GM21576 (cell line): ENCODE results near the gene MIOX.

ENCODE experiments used
- ATAC-seq: cut with Tn5 transposase; IDR thresholded peaks from one replicate; pipeline ENCODE4 v1.9.1; 2021; ENCODE audit warnings: mild to moderate bottlenecking, moderate library complexity; ENCODE audit not compliant: unreplicated experiment

MIOX gene

GRCh38 chr22:50486561-50487289 lies at the start of gene MIOX:
Gene MIOX (plus strand): TSS chr22:50486859. CDS start chr22:50486898, 39 bp downstream.
- no peak for ATAC-seq

DNA sequence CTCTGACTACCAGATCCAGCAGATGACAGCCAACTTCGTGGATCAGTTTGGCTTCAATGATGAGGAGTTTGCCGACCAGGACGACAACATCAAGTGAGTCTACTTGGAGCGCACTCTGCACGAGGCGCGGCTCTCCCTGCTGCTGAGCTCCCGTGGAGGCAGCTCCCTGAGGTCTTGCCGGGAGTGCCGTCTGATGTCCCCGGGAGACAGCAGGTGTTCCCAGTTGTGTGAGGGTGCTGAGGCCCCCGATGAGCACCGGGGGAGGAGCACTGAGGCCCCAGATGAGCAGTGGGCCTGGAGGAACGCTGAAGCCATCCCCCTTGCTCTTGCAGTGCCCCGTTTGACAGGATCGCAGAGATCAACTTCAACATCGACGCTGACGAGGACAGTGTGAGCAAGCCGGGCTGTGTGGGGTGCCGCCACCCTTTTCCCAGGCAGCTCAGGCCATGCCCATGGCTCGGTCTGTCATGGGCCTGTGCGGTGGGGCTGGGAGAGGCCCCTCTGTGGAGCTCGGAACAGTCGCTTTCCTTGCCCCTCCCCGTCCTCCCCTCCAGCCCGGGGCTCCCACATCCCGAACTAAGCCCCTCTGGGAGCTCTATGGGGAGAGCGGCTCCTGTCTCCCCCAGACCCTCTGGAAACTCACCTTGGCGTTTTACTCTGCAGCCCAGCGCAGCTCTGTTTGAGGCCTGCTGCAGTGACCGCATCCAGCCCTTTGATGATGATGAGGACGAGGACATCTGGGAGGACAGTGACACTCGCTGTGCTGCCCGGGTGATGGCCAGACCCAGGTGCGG lies 49.0 kb upstream of the MIOX start:
- no peak for ATAC-seq

DNA sequence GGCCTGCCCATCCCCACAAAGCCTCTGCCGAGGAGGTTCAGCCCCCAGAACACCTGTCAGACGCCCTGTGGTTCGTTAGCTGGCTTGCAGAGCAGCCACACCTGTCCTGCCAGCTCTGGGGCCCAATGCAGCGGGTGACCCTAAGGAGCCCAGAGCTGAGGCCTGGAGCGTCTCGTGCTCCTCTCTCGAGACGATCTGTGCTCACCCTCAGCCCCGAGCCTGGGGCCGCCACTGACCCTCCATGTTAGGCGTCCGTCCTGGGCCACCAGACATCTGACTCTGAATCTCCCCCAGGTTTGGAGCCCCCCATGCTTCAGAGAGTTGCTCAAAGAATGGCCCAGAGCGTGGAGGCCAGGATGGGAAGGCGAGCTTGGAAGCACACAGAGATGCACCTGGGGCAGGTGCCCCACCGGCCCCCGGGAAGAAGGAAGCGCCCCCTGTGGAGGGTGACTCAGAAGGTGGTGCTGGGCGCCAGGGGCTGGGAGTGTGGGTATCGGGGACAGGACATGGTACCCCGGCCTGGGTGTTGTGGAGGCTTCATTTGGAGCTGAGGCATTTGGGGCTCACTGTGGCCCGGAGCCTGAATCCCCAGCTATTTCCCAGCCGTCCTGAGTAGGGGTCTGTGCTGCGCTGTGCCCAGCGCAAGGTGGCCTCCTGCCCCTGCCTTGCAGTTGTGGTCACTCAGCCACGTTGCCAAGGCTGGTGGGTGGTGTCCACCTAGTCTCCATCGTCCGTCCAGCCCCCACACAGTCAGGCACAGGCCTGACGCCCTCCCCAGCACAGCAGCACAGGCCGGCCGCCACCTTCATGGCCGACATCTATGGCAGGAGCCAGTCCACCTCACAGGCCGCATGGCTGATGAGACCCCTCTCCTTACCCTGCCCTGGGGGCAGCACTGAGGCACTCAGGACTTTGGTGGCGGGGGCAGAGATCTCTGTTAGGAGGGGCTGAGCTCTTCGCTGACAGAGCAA lies 48.1 kb upstream of the MIOX start:
- ATAC-seq = no peak

- ATAC-seq = no peak
These were observed 47.3 kb upstream of the MIOX start for GRCh38 chr22:50439314-50439870.

DNA sequence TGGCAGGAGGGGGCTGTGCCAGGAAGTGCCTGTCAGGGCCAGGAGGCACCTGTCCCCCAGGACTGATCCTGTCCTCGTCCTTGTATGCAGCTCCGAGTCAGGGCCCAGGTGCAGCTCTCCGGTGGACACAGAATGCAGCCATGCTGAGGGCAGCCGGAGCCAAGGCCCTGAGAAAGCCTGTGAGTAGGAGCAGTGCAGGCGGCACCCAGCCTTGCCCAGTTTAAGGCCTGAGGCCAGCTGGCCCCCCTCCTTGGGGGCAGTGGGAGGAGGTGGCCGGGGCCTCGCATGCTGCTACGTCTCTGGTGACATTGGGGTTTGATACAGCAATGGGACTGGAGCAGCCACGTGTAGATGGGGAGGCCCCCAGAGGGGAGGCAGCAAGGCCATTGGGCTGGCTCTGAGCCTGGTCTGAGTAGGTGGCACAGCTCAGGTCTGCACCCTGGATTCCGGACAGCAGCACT lies 46.8 kb upstream of the MIOX start:
- no peak for ATAC-seq

DNA sequence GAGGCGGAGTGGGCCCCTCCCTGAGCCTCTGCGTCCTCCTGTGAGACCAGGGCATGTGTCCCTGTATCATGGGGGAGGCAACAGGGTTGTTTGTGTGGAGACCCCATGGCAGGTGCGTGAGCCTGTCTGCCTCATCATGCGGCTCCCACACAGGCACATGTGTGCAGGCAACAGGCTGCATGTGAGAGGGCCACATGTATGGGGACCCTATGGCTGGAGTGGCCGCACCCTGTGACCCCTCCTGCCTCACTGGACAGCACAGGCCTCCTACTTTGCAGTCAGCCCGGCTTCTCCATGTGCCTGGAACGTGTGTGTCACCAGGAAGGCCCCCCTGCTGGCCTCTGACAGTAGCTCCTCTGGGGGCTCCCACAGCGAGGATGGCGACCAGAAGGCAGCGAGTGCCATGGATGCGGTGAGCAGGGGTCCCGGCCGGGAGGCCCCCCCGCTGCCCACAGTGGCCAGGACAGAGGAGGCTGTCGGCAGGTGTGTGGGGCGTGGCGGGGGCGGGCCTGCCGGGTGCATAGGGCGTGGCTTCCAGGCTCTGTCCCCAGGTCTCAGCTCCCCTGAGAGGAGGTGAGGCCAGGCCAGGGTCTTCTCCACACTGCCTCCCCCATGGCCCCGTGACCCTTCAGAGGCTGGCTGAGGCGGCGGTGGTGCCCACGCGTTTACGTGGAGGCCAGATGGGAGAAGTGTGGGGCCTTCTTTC lies 46.0 kb upstream of the MIOX start:
- no peak for ATAC-seq

GRCh38 chr22:50441428-50441993 lies 45.1 kb upstream of the MIOX start:
- ATAC-seq = no peak

DNA sequence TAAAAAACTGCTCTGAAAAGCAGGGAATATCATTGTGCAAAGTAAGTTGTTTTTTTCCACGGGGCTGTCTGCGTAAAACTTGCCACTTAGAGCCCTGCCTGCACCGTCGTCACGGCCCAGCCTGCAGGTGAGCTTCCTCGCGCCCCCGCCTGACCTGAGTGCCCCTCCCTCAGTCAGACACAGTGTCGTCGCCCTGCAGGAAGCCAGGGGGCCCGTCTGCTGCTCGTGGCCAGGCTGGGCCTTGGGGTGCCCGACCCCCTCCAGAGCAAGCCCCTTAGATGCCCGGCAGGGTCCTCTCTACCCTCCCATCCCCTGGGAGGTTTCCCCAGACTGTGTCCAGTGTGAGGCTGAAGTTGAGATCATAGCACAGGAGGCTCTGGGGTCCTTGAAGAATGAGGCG lies 43.5 kb upstream of the MIOX start:
- ATAC-seq = no peak

DNA sequence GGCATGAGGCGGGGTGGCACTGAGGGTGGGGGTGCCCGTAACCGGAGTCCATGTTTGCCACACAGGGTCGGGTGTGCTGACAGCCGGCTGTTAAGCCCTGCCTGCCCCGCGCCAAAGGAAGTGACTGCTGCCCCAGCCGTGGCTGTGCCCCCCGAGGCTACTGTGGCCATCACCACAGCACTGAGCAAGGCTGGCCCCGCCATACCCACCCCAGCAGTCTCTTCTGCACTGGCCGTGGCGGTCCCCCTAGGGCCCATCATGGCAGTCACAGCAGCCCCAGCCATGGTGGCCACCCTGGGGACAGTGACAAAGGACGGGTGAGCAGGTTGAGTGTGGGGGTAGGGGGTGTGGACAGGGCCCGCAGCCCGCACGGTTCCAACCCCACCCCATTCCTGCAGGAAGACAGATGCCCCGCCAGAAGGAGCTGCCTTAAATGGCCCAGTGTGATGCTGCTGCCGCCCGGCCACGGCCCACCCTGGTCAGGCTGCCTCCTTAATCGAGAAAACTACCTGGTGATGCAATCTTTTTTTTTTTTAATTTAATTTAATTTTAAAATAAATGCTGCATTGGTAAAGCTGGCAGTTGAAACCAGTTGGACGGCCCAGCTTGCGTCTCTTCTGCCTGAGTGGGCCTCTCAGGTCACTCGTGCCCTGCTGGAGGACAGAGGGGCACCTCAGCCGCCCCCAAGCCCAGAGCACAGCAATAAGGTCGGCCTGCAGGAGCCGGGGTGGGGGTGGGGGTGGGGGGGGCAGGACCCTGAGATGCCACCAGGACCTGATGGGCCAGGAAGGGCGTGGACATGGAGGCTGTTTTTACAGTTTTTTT lies 42.6 kb upstream of the MIOX start:
- ATAC-seq = no peak

- no peak for ATAC-seq
These were observed 42.0 kb upstream of the MIOX start for GRCh38 chr22:50444663-50445062.

- ATAC-seq = no peak
These were observed 41.4 kb upstream of the MIOX start for GRCh38 chr22:50445071-50445879.

- no peak for ATAC-seq
These were observed 40.6 kb upstream of the MIOX start for GRCh38 chr22:50445880-50446707.

DNA sequence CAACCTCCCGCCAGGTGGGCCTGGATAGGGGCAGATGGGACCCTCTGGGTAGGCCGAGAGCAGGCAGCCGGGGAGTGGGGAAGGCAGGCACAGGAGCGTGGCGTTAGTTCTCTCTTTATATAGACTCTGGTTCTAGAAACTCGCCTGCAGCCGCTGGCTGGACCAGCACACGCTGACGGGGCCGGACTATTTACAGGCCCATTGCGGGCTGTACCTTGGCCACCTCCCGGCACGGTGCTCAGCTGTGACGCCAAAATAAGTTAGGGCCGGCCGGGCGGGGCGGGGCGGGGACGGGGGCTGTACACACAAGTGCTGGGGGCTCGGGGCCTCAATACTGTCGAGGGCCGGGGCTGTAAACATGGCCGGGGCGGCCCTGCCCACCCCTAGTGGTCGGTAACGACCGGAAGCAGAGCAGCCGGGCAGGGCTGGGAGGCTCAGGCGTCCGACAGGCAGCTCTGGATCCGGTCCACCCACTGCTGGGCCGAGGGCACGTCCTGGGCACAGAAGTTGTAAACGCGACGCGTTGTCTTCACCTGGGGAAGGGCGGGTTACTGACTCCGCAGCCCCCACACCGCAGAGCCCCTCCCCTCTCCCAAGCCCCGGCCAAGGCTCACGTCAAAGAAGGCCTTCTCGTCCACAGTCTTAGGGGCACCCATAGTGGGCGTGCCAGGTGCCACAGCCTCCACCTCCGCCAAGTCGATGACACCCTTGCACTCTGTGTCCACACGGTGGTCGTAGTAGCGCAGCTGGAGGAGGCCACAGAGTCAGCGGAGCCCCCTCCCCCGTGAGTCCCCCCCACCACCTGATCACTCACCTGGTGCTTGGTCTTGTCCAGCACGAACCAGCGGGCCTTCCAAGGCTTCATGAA lies 39.7 kb upstream of the MIOX start:
- ATAC-seq = no peak

DNA sequence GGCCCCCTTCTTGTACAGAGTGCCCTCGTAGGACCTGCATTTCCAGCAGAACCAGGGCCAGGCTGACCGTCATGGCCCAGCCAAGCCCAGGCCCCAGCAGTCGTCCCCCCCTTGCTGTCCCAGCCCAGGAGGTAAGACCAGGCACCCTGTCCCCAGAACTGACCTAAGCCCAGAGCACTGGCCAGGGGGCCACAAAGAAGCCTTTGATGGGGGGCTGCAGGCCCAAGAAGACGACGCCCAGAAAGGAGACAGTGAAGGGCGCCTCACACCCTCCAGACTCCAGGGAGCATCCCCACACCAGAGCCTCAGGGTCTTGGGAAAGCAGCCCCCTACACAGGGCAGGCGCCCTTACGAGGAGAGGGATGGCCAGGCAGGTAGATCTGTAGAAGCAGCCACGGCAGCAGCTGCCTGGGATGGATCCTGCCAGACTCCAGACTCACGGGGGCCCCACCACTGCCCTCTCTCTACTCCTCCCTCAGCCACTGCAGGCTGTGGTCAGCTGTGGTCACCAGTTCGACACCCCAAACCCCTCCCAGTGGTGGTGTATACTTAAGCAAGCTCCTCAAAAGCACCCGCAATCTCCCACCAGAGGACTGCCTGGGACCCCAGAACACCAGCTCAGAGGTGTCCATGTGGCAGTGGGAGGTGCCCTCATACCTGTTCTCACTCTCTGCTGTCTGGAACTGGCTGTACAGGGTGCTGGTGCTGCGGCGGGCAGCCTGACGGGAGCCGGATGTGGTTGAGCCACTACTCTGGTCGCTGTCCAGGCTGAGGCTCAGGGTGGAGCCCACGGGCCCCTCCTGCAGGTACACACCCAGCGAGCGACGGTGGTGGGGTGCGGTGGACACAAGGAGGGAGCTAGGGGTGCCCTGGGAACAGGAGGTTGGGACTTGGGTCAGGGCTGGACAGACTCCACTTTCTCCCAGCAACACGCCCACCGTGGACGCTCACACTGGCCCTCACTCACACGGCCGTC lies 38.8 kb upstream of the MIOX start:
- no peak for ATAC-seq

- ATAC-seq = no peak
These were observed 34.0 kb upstream of the MIOX start for GRCh38 chr22:50452649-50453048.
